Liver (tissue), 9 donors: ENCODE data around the gene MYBPH. TPM values are rescaled to one million over a fixed set of nuclear protein-coding genes. Genes with fewer than 3 reads are reported as not detected.

Experiments used
- DNase-seq: peaks from one replicate; pipeline ENCODE4 v3.0.0-alpha.2; 2017; ENCODE audit warnings: low spot score
- H3K27ac ChIP-seq, 2 donors: one replicate each; pipeline ENCODE4 v1.7.0; 2013; ENCODE audit warnings: inconsistent platforms in 2 of 2, low read length in 2 of 2, control low read depth in 1 of 2, low read depth in 1 of 2, mild to moderate bottlenecking in 1 of 2
- H3K27me3 ChIP-seq, 4 donors: one replicate each; pipeline versions ENCODE4 v1.6.1 to v1.7.0; 2013; ENCODE audit warnings: low read length in 3 of 4, inconsistent platforms in 1 of 4, mild to moderate bottlenecking in 1 of 4, moderate library complexity in 1 of 4; ENCODE audit not compliant: control insufficient read depth in 4 of 4, insufficient read depth in 4 of 4
- H3K36me3 ChIP-seq, 4 donors: one replicate each; pipeline versions ENCODE4 v1.6.1 to v1.7.0; 2013; ENCODE audit warnings: low read length in 3 of 4, mild to moderate bottlenecking in 3 of 4, low read depth in 1 of 4, moderate library complexity in 1 of 4; ENCODE audit not compliant: control insufficient read depth in 4 of 4, insufficient read depth in 3 of 4
- H3K4me1 ChIP-seq, 4 donors: one replicate each; pipeline versions ENCODE4 v1.6.1 to v1.7.0; 2013; ENCODE audit warnings: low read length in 3 of 4, mild to moderate bottlenecking in 3 of 4, moderate library complexity in 1 of 4; ENCODE audit not compliant: control insufficient read depth in 4 of 4, insufficient read depth in 4 of 4
- H3K4me3 ChIP-seq, 3 donors: one replicate each; pipeline versions ENCODE4 v1.6.1 to v1.7.0; 2013; ENCODE audit warnings: low read length in 3 of 3, control low read depth in 1 of 3, low read depth in 1 of 3, mild to moderate bottlenecking in 1 of 3
- H3K9ac ChIP-seq, 2 donors: one replicate each; pipeline ENCODE4 v1.7.0; 2013; ENCODE audit warnings: low read length in 2 of 2, mild to moderate bottlenecking in 2 of 2, moderate library complexity in 2 of 2, control low read depth in 1 of 2, low read depth in 1 of 2
- H3K9me3 ChIP-seq, 4 donors: one replicate each; pipeline versions ENCODE4 v1.6.1 to v1.7.0; 2013; ENCODE audit warnings: low read length in 3 of 4; ENCODE audit not compliant: control insufficient read depth in 4 of 4
- ATF3 ChIP-seq: IDR thresholded peaks from 2 replicates; pipeline ENCODE4 v1.6.1; 2016; ENCODE audit warnings: antibody characterized with exemption
- CTCF ChIP-seq: fragments of 150-350 bp; IDR thresholded peaks from 2 replicates; pipeline ENCODE4 v1.5.1; 2017; ENCODE audit warnings: improper control_type of control experiment, low read depth, low read length; ENCODE audit not compliant: missing input control
- EGR1 ChIP-seq, 2 donors: IDR thresholded peaks; 2 replicates each; pipeline ENCODE4 v1.6.1; 2016 to 2018; ENCODE audit warnings: antibody characterized with exemption in 2 of 2, low read depth in 2 of 2
- FOXA1 ChIP-seq: IDR thresholded peaks from 2 replicates; pipeline ENCODE4 v1.6.1; 2016; ENCODE audit warnings: antibody characterized with exemption
- FOXA2 ChIP-seq: IDR thresholded peaks from 2 replicates; pipeline ENCODE4 v1.6.1; 2016; ENCODE audit warnings: antibody characterized with exemption
- GABPA ChIP-seq, 2 donors: IDR thresholded peaks in 1 of 2; conservative IDR thresholded peaks in 1 of 2; 2 replicates each; pipeline ENCODE4 v1.6.1; 2016; ENCODE audit warnings: antibody characterized with exemption in 2 of 2, mild to moderate bottlenecking in 1 of 2, moderate library complexity in 1 of 2
- HNF4A ChIP-seq, 2 donors: conservative IDR thresholded peaks; 2 replicates each; pipeline ENCODE4 v1.6.1; 2016; ENCODE audit warnings: antibody characterized with exemption in 2 of 2, mild to moderate bottlenecking in 2 of 2
- HNF4G ChIP-seq: IDR thresholded peaks from 2 replicates; pipeline ENCODE4 v1.6.1; 2016; ENCODE audit warnings: antibody characterized with exemption
- JUND ChIP-seq, 2 donors: IDR thresholded peaks; 2 replicates each; pipeline ENCODE4 v1.6.1; 2016; ENCODE audit warnings: antibody characterized with exemption in 2 of 2
- MAX ChIP-seq: IDR thresholded peaks from 2 replicates; pipeline ENCODE4 v1.6.1; 2016; ENCODE audit warnings: antibody characterized with exemption
- NR2F2 ChIP-seq: IDR thresholded peaks from 2 replicates; pipeline ENCODE4 v1.6.1; 2016; ENCODE audit warnings: antibody characterized with exemption
- REST ChIP-seq: IDR thresholded peaks from 2 replicates; pipeline ENCODE4 v1.6.1; 2016; ENCODE audit warnings: antibody characterized with exemption, mild to moderate bottlenecking
- RXRA ChIP-seq, 2 donors: IDR thresholded peaks; 2 replicates each; pipeline ENCODE4 v1.6.1; 2017 to 2018; ENCODE audit warnings: antibody characterized with exemption in 2 of 2, mild to moderate bottlenecking in 1 of 2
- SP1 ChIP-seq: IDR thresholded peaks from 2 replicates; pipeline ENCODE4 v1.6.1; 2018; ENCODE audit warnings: antibody characterized with exemption, mild to moderate bottlenecking
- YY1 ChIP-seq: IDR thresholded peaks from 2 replicates; pipeline ENCODE4 v1.6.1; 2016; ENCODE audit warnings: antibody characterized with exemption, mild to moderate bottlenecking
- ZBTB33 ChIP-seq: IDR thresholded peaks from 2 replicates; pipeline ENCODE4 v1.6.1; 2016; ENCODE audit warnings: antibody characterized with exemption
- WGBS: extraction: QIAGEN DNeasy Blood & Tissue Kit; methylation state at CpG from one replicate; pipeline ENCODE4 v1.1.7; 2013; 5-methylcytosine and 5-hydroxymethylcytosine counted together
- polyA plus RNA-seq, 2 donors: library from polyadenylated mRNA; stranded (reverse) in 1 of 2; unstranded in 1 of 2; fragments of 200-250 nt in 1 of 2; fragments of >200 nt in 1 of 2; fragmentation: Nextera tagmentation in 1 of 2; extraction: Ambion mirVana in 1 of 2; gene quantifications; one replicate each; pipeline versions ENCODE4 v1.2.1 to v1.2.3, GENCODE V29; 2013 to 2015
- total RNA-seq, 2 donors: library from RNA; depleted of rRNA; stranded (reverse); fragments of >200 nt; gene quantifications; one replicate each; pipeline ENCODE4 v1.2.3, GENCODE V29; 2014
- donor health status: healthy.
- donor health status: healthy.
- donor health status: healthy.
- donor health status: healthy.
- donor health status: healthy.

MYBPH gene
- total and polyA plus RNA-seq, 4 donors, result 0.09 TPM; not detected in 3

- TF ChIP-seq REST (no peak), FOXA2 (no peak), YY1 (no peak), EGR1 (IDR thresholded peaks at IDR 0.05; ENCODE audit: low read depth in 2 of 2) (no peak), ATF3 (no peak), SP1 (no peak)
Measured at GRCh38 chr1:203166192-203166940, 9.3 kb downstream of the MYBPH start (continued).

GRCh38 chr1:203165800-203166161 lies 9.8 kb downstream of the MYBPH start:
- H3K36me3 ChIP-seq, result no peaks in the 10 kb centered on the region
- no peak overlapping the region for H3K27ac ChIP-seq
- DNase-seq, result no peak
- H3K9me3 ChIP-seq, result no peaks in the 10 kb centered on the region
- WGBS, result 95% methylated on average over 8 of the region's 8 CpGs
- H3K4me3 ChIP-seq, result no peak overlapping the region
- no peak for TF ChIP-seq HNF4A (conservative IDR thresholded peaks at IDR 0.05)
- TF ChIP-seq RXRA (IDR thresholded peaks at IDR 0.05), result no peak
- TF ChIP-seq CTCF, result no peak
- TF ChIP-seq NR2F2, result no peak
- no peak for TF ChIP-seq EGR1 (IDR thresholded peaks at IDR 0.05; ENCODE audit: low read depth in 2 of 2)
- TF ChIP-seq REST, result no peak
- no peak for TF ChIP-seq JUND (IDR thresholded peaks at IDR 0.05)
- TF ChIP-seq FOXA1, result no peak
- no peak for TF ChIP-seq ZBTB33
- no peak for TF ChIP-seq SP1
- TF ChIP-seq MAX, result no peak
- no peak for TF ChIP-seq HNF4G
- TF ChIP-seq GABPA (IDR thresholded peaks at IDR 0.05 in 1 of 2, conservative IDR thresholded peaks at IDR 0.05 in 1 of 2), result no peak
- no peaks in the 10 kb centered on the region for H3K4me1 ChIP-seq
- no peak overlapping the region for H3K9ac ChIP-seq
- H3K27me3 ChIP-seq, result peaks cover 0 to 2% (median 0%) of the 10 kb centered on the region in 4 donors
